Glutamatergic neuron (in vitro differentiated cells): Measurements from ENCODE around the gene FOXF2. TPM values are rescaled to one million over a fixed set of nuclear protein-coding genes. Genes with fewer than 3 reads are reported as not detected.

Experiments used
- DNase-seq: peaks from one replicate; pipeline ENCODE4 v3.0.0; 2022
- H3K27ac Mint-ChIP-seq: one replicate; pipeline ENCODE4 v1.8.0; 2020; ENCODE audit warnings: mild to moderate bottlenecking, mixed read lengths, inconsistent platforms; ENCODE audit not compliant: unreplicated experiment
- H3K27me3 Mint-ChIP-seq: one replicate; pipeline ENCODE4 v1.8.0; 2020; ENCODE audit warnings: mild to moderate bottlenecking, moderate library complexity, mixed read lengths, inconsistent platforms; ENCODE audit not compliant: unreplicated experiment
- H3K36me3 Mint-ChIP-seq: one replicate; pipeline ENCODE4 v1.8.0; 2020; ENCODE audit warnings: mild to moderate bottlenecking, mixed read lengths, inconsistent platforms; ENCODE audit not compliant: unreplicated experiment
- H3K4me1 Mint-ChIP-seq: one replicate; pipeline ENCODE4 v1.8.0; 2020; ENCODE audit warnings: mild to moderate bottlenecking, low read depth, mixed read lengths, inconsistent platforms; ENCODE audit not compliant: unreplicated experiment
- H3K4me3 Mint-ChIP-seq: one replicate; pipeline ENCODE4 v1.8.0; 2020; ENCODE audit warnings: mild to moderate bottlenecking, mixed read lengths, inconsistent platforms; ENCODE audit not compliant: unreplicated experiment
- H3K9me3 Mint-ChIP-seq: one replicate; pipeline ENCODE4 v1.8.0; 2020; ENCODE audit warnings: mild to moderate bottlenecking, moderate library complexity, mixed read lengths, inconsistent platforms; ENCODE audit not compliant: unreplicated experiment
- total RNA-seq: library from RNA; stranded (reverse); fragmentation: NEBNext Ultra II Directional; extraction: Animal tissue kit (Norgen Biotek cat#: 25700); gene quantifications from one replicate; pipeline ENCODE4 v1.2.1, GENCODE V29; 2021; ENCODE audit not compliant: unreplicated experiment
- TF ChIP-seq, protein P1 (sequence below): fragments of 200-600 bp; sonication (generic); IDR thresholded peaks from one replicate; pipeline ENCODE4 v1.5.0; 2021; ENCODE audit not compliant: partially characterized antibody, unreplicated experiment

Gene FOXF2
- total RNA-seq, 1 donor from 2014 or later = 0.71 TPM

GRCh38 chr6:1371933-1372332 is 17.4 kb upstream of the FOXF2 start:
- H3K4me1 Mint-ChIP-seq = no peaks in the 10 kb centered on the region
- H3K9me3 Mint-ChIP-seq = peaks cover 2% of the 10 kb centered on the region
- H3K27ac Mint-ChIP-seq = no peak overlapping the region
- H3K4me3 Mint-ChIP-seq = no peak overlapping the region
- DNase-seq = no peak
- peaks cover 34% of the 10 kb centered on the region for H3K36me3 Mint-ChIP-seq
- peaks cover 8% of the 10 kb centered on the region for H3K27me3 Mint-ChIP-seq
- TF ChIP-seq, protein P1, sequence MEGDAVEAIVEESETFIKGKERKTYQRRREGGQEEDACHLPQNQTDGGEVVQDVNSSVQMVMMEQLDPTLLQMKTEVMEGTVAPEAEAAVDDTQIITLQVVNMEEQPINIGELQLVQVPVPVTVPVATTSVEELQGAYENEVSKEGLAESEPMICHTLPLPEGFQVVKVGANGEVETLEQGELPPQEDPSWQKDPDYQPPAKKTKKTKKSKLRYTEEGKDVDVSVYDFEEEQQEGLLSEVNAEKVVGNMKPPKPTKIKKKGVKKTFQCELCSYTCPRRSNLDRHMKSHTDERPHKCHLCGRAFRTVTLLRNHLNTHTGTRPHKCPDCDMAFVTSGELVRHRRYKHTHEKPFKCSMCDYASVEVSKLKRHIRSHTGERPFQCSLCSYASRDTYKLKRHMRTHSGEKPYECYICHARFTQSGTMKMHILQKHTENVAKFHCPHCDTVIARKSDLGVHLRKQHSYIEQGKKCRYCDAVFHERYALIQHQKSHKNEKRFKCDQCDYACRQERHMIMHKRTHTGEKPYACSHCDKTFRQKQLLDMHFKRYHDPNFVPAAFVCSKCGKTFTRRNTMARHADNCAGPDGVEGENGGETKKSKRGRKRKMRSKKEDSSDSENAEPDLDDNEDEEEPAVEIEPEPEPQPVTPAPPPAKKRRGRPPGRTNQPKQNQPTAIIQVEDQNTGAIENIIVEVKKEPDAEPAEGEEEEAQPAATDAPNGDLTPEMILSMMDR = no peak

DNA sequence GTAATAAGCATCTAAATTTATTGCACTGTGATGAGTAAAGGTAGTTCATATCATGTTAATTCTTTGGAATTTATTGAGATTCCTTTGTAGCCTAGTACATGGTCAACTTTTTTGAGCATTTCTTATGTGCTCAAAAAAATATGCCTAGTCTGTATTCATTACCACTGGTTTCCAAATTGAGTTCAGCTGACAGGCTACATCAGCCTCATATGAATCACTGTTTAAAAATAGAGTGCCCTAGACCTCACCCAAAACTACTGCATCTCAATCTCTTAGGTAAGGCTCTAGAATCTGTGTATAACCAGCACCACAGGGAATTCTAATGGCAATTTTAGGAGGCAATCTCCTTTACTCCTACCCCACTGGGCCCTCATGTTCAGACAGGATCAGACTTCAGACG is 16.7 kb upstream of the FOXF2 start:
- peaks cover 8% of the 10 kb centered on the region for H3K27me3 Mint-ChIP-seq
- H3K36me3 Mint-ChIP-seq = peaks cover 34% of the 10 kb centered on the region
- no peaks in the 10 kb centered on the region for H3K4me1 Mint-ChIP-seq
- no peak for DNase-seq
- H3K27ac Mint-ChIP-seq = no peak overlapping the region
- TF ChIP-seq, protein P1 = no peak
- no peak overlapping the region for H3K4me3 Mint-ChIP-seq
- peaks cover 2% of the 10 kb centered on the region for H3K9me3 Mint-ChIP-seq

- no peak for DNase-seq
- H3K9me3 Mint-ChIP-seq = peaks cover 13% of the 10 kb centered on the region
- TF ChIP-seq, protein P1 = no peak
- peaks cover 2% of the 10 kb centered on the region for H3K4me1 Mint-ChIP-seq
- H3K4me3 Mint-ChIP-seq = no peak overlapping the region
- peaks cover 26% of the 10 kb centered on the region for H3K27me3 Mint-ChIP-seq
- H3K36me3 Mint-ChIP-seq = peaks cover 11% of the 10 kb centered on the region
- H3K27ac Mint-ChIP-seq = no peak overlapping the region
These were observed 12.7 kb upstream of the FOXF2 start for GRCh38 chr6:1376653-1377052.

DNA sequence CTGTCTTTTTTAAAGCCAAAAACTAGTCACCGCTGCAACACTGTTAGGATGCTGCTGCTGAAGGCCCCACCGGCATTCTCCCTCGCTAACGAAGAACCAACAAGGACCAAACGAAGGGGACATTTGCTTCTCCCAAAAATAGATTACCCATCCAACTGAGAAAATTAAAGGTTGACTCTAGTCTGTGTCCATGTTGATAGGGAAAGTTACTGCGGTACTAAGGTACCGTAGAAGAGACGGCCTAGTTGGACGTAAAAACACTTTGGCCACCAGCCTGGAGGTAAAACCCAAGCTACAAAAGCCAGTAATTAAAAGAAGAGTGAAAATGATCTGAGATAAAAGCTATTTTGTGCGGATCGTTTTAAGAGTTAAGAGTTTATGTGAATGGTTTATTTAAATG is 11.8 kb upstream of the FOXF2 start:
- peak overlapping the region; percentile 40 for H3K4me3 Mint-ChIP-seq
- peaks cover 13% of the 10 kb centered on the region for H3K9me3 Mint-ChIP-seq
- peaks cover 2% of the 10 kb centered on the region for H3K4me1 Mint-ChIP-seq
- DNase-seq = no peak
- peaks cover 28% of the 10 kb centered on the region for H3K27me3 Mint-ChIP-seq
- no peak overlapping the region for H3K27ac Mint-ChIP-seq
- H3K36me3 Mint-ChIP-seq = peaks cover 4% of the 10 kb centered on the region
- TF ChIP-seq, protein P1 = no peak

- TF ChIP-seq, protein P1 = peak; percentile 2
- Mint-ChIP-seq H3K4me3 (no peak overlapping the region), H3K27me3 (peaks cover 25% of the 10 kb centered on the region), H3K9me3 (peaks cover 13% of the 10 kb centered on the region), H3K4me1 (peaks cover 2% of the 10 kb centered on the region), H3K27ac (no peak overlapping the region), H3K36me3 (peaks cover 4% of the 10 kb centered on the region)
- DNase-seq = peak; percentile 36
These were observed 11.0 kb upstream of the FOXF2 start for GRCh38 chr6:1378065-1379016.
